HPDE6-E6E7 (cell line): ENCODE data around the gene PRKAB2.
"Not testable (repeated sequence)": the region's sequence is repeated elsewhere in the genome, so short reads cannot be mapped to it uniquely, and the experiment has no call there.

Experiments used
- DNase-seq: peaks from one replicate; pipeline ENCODE4 v3.0.0; 2011; ENCODE audit warnings: missing footprints; ENCODE audit errors: extremely low spot score

PRKAB2 gene

GRCh38 chr1:147109762-147110161 lies 62.5 kb downstream of the PRKAB2 start:
- DNase-seq: no peak

GRCh38 chr1:147109041-147109440 lies 63.2 kb downstream of the PRKAB2 start:
- DNase-seq: no peak

GRCh38 chr1:147106407-147106881 lies 65.8 kb downstream of the PRKAB2 start:
- not testable (repeated sequence) for DNase-seq

GRCh38 chr1:147105909-147106308 lies 66.4 kb downstream of the PRKAB2 start:
- DNase-seq: no peak
